Gastrocnemius medialis (tissue), 4 donors: Measurements from ENCODE around the gene MCOLN1.

Source experiments
- CTCF ChIP-seq, 5 experiments: fragments of 450-650 bp in 3 of 5; fragments of 200-600 bp in 2 of 5; sonication (generic) in 2 of 5; IDR thresholded peaks in 4 of 5; conservative IDR thresholded peaks in 1 of 5; 1 replicate in 4 of 5; 2 replicates in 1 of 5; pipeline ENCODE4 v1.5.1; 2016 to 2019; ENCODE audit warnings: antibody characterized with exemption in 5 of 5, mild to moderate bottlenecking in 3 of 5, moderate library complexity in 3 of 5
- POLR2A ChIP-seq, 2 donors: fragments of 450-650 bp; IDR thresholded peaks; one replicate each; pipeline ENCODE4 v1.6.1; 2017; ENCODE audit warnings: antibody characterized with exemption in 2 of 2, mild to moderate bottlenecking in 2 of 2, moderate library complexity in 2 of 2

GRCh38 chr19:7492558-7492957, 29.9 kb upstream of the MCOLN1 start:
- TF ChIP-seq CTCF (IDR thresholded peaks at IDR 0.05 in 4 of 5, conservative IDR thresholded peaks at IDR 0.05 in 1 of 5) (no peak), POLR2A (IDR thresholded peaks at IDR 0.05) (no peak)
